Naive thymus-derived CD8-positive, alpha-beta T cell (primary cell): ENCODE data around the gene ABHD17A. TPM values are rescaled to one million over a fixed set of nuclear protein-coding genes. Genes with fewer than 3 reads are reported as not detected.
A peak's percentile ranks its signal among the peaks of the same experiment; 100 is the strongest.
"Not testable (repeated sequence)": the region's sequence is repeated elsewhere in the genome, so short reads cannot be mapped to it uniquely, and the experiment has no call there.

Experiments used
- ATAC-seq, 2 donors: fragments of 150-1000 bp; cut with Tn5 transposase in 1 of 2; sonication (Bioruptor Pico), chemical (Tn5 transposase) in 1 of 2; 1 replicate in 1 of 2; 2 replicates in 1 of 2; pipeline ENCODE4 v1.10.0; 2021; ENCODE audit warnings: mild to moderate bottlenecking in 2 of 2, moderate library complexity in 2 of 2
- POLR2A ChIA-PET: fragments of 350-600 bp; sonication (Branson Sonifier 250); formaldehyde crosslinking; loops from one replicate; lab custom pipeline; 2021; ENCODE audit warnings: antibody characterized with exemption; lab: Charles Lee
- DNase-seq, 10 donors: peaks; one replicate each; pipeline versions ENCODE4 v3.0.0 to v3.0.0-alpha.2; 2020 to 2022
- H3K27ac Mint-ChIP-seq, 10 donors: one replicate each; pipeline ENCODE4 v1.8.0; 2020 to 2022; ENCODE audit warnings: mild to moderate bottlenecking in 10 of 10, mixed read lengths in 10 of 10, moderate library complexity in 4 of 10, inconsistent platforms in 1 of 10
- H3K27me3 Mint-ChIP-seq, 5 donors: one replicate each; pipeline ENCODE4 v1.8.0; 2021 to 2022; ENCODE audit warnings: mixed read lengths in 5 of 5
- H3K36me3 Mint-ChIP-seq, 3 donors: one replicate each; pipeline ENCODE4 v1.8.0; 2020 to 2022; ENCODE audit warnings: mixed read lengths in 3 of 3, mild to moderate bottlenecking in 2 of 3, inconsistent platforms in 1 of 3
- H3K4me1 Mint-ChIP-seq, 4 donors: one replicate each; pipeline ENCODE4 v1.8.0; 2021 to 2022; ENCODE audit warnings: mixed read lengths in 4 of 4
- H3K4me3 Mint-ChIP-seq, 10 donors: one replicate each; pipeline ENCODE4 v1.8.0; 2020 to 2022; ENCODE audit warnings: mild to moderate bottlenecking in 10 of 10, mixed read lengths in 10 of 10, moderate library complexity in 6 of 10, inconsistent platforms in 1 of 10
- H3K9me3 Mint-ChIP-seq, 9 donors: one replicate each; pipeline ENCODE4 v1.8.0; 2020 to 2022; ENCODE audit warnings: mixed read lengths in 9 of 9, mild to moderate bottlenecking in 3 of 9, inconsistent platforms in 1 of 9, moderate library complexity in 1 of 9
- polyA plus RNA-seq, 3 donors: library from polyadenylated mRNA; unstranded; fragments of 300-500 nt; fragmentation: Illumina TruSeq; gene quantifications; one replicate each; pipeline ENCODE4 v1.2.3, GENCODE V29; 2021
- total RNA-seq, 8 experiments: library from RNA in 2 of 8; stranded (reverse) in 2 of 8; gene quantifications; one replicate each; pipeline ENCODE4 v1.2.3 and lab custom pipeline; 2021 to 2026

The ABHD17A gene
- total and polyA plus RNA-seq, 5 experiments from 2014 or later: 106 to 207 (median 153) TPM

- H3K4me1 Mint-ChIP-seq: peaks cover 22 to 40% (median 35%) of the 10 kb centered on the region in 4 donors
- not testable (repeated sequence) for H3K27ac Mint-ChIP-seq, DNase-seq, H3K9me3 Mint-ChIP-seq, H3K36me3 Mint-ChIP-seq, H3K4me3 Mint-ChIP-seq, ATAC-seq, H3K27me3 Mint-ChIP-seq
- POLR2A ChIA-PET: interaction anchor here (0.7 to 8.7 kb wide), 4 partner anchors 9 to 52 kb away, joined by 4 to 113 read pairs (median 8); no protein-coding TSS in a partner anchor
Measured at GRCh38 chr19:1886360-1886759, 1.1 kb upstream of the ABHD17A start.

DNA sequence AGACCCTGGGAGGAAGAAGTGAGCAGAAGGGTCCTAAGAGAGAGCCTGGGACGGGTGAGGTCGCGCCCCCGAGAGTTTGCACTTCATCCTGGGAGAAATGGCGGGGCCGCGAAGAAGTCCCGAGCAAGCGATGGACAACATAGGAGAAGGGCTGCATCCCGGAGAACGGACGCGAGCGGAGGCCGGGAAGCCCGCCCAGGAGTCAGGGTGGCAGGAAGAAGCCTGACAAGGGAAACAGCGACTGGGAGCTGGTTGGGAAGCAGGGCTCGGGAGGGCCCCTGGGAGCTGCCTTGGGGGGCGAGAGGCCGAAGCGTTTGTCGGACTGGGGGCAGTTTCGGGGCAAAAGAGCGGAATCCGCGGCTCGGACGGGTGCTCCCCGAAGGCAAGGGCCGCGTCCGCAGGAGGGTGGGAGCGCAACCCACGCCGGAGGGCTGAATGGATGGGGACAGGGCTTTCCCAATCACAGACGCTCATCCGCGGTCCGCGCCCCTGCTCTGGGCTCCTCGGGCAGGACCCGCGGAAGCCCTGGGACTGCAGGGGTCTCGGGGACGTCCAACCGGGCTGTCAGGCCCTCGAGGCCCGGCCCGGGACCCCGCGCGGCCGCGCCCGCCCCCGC, 469 bp downstream of the ABHD17A start:
- Mint-ChIP-seq H3K4me3 (peak overlapping the region; percentile 93 to 100 (median 99)), H3K27ac (peak overlapping the region; percentile 96 to 100 (median 100)), H3K4me1 (peaks cover 22 to 41% (median 35%) of the 10 kb centered on the region in 4 donors), H3K27me3 (no peaks in the 10 kb centered on the region), H3K9me3 (peaks cover 0 to 2% (median 0%) of the 10 kb centered on the region in 9 donors), H3K36me3 (peaks cover 3 to 7% (median 6%) of the 10 kb centered on the region in 3 donors)
- ATAC-seq: peak in 1 of 2 donors; percentile 3
- POLR2A ChIA-PET: interaction anchor here (0.6 to 8.7 kb wide), 11 partner anchors 8 to 616 kb away, joined by 3 to 113 read pairs (median 7); partner anchors contain the start of gene CIRBP
- DNase-seq: peak in 1 of 10 donors; percentile 37

GRCh38 chr19:1884291-1884718, 991 bp downstream of the ABHD17A start:
- ATAC-seq: peak; percentile 6 to 9
- H3K27ac Mint-ChIP-seq: peak overlapping the region; percentile 96 to 100 (median 100)
- peak in 4 of 10 donors; percentile 35 to 60 (median 46) for DNase-seq

DNA sequence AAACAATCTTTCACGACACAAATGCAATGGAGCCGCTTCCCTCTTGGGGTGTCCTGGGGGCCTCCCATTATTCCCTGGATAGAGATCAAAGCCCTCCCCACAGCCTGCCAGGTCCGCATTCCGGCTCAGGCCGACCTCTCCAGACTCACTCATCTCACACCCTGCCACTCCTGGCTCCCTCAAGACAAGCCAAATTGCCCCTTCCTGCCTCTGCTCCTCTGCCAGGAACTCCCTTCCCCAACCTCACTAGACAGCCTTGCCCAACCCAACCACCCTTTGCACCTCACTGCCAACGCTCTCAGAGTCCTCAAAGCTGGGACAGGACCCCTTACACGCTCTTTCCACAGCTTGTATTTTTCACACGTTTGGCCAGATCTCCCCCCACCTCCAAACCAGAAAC, 1.5 kb downstream of the ABHD17A start:
- Mint-ChIP-seq H3K4me3 (peak overlapping the region; percentile 93 to 100 (median 99)), H3K4me1 (peaks cover 22 to 42% (median 35%) of the 10 kb centered on the region in 4 donors), H3K9me3 (peaks cover 0 to 2% (median 0%) of the 10 kb centered on the region in 9 donors), H3K36me3 (peaks cover 3 to 7% (median 6%) of the 10 kb centered on the region in 3 donors), H3K27me3 (no peaks in the 10 kb centered on the region), H3K27ac (peak overlapping the region; percentile 96 to 100 (median 100))
- POLR2A ChIA-PET: interaction anchor here (2.0 to 8.7 kb wide), 7 partner anchors 7 to 58 kb away, joined by 6 to 113 read pairs (median 12); no protein-coding TSS in a partner anchor
- ATAC-seq: peak; percentile 3 to 4
- DNase-seq: peak in 1 of 10 donors; percentile 45

More at GRCh38 chr19:1884291-1884718, 991 bp downstream of the ABHD17A start:
- peaks cover 3 to 7% (median 6%) of the 10 kb centered on the region in 3 donors for H3K36me3 Mint-ChIP-seq
- peak overlapping the region; percentile 93 to 100 (median 99) for H3K4me3 Mint-ChIP-seq
- H3K9me3 Mint-ChIP-seq: peaks cover 0 to 2% (median 0%) of the 10 kb centered on the region in 9 donors
- peaks cover 22 to 42% (median 35%) of the 10 kb centered on the region in 4 donors for H3K4me1 Mint-ChIP-seq
- no peaks in the 10 kb centered on the region for H3K27me3 Mint-ChIP-seq
- POLR2A ChIA-PET: interaction anchor here (1.0 to 8.7 kb wide), 8 partner anchors 8 to 615 kb away, joined by 3 to 113 read pairs (median 10); partner anchors contain the start of gene CIRBP

DNA sequence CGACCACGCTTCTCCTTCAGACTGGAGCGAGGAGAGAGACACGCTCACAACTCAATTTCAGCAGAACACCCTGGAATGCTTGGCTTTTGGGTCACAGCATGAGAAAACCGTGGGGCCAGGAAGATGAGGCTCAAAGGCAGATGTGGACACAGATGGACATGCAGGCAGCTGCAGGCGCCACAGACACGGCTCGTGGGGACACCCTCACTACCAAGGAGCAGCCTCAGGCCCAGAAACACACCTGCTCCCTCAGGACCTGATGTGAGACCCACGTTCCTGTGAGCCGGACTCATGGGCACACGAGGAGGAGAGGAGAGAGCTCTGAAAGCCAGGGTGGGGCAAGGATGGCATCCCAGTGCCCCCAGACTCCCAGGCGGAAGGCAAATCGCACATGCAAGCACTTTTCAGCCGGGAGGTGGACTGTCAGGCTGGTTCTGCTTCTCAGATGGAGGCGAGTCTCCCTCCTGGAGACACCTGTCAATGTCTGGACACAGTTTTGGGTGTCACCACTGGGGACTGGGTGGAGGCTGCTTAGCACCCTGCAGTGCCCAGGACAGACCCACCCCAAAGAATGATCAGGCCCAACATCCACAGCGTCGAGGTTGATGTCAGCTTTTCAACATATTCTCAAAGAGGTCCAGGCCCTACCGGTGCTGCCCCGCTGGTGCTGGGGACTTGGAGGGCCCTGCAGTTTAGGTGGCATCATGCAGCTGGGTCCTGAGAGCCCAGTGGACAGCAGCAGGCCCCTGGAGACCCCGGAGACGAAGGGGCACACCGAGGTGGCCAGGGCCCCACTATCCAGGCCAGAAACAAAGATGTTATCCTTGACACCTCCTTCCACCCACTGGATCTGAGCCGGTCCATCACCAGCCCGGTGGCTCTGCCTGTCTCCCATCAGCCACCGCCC, 2.3 kb downstream of the ABHD17A start:
- Mint-ChIP-seq H3K9me3 (peaks cover 0 to 2% (median 0%) of the 10 kb centered on the region in 9 donors), H3K27ac (peak overlapping the region; percentile 96 to 100 (median 100)), H3K4me3 (peak overlapping the region; percentile 93 to 100 (median 99)), H3K36me3 (peaks cover 3 to 7% (median 6%) of the 10 kb centered on the region in 3 donors), H3K27me3 (no peaks in the 10 kb centered on the region), H3K4me1 (peaks cover 22 to 40% (median 35%) of the 10 kb centered on the region in 4 donors)
- POLR2A ChIA-PET: interaction anchor here (1.7 to 8.7 kb wide), 8 partner anchors 8 to 593 kb away, joined by 5 to 113 read pairs (median 9); partner anchors contain the start of gene GADD45B
- no peak for DNase-seq
- no peak for ATAC-seq

DNA sequence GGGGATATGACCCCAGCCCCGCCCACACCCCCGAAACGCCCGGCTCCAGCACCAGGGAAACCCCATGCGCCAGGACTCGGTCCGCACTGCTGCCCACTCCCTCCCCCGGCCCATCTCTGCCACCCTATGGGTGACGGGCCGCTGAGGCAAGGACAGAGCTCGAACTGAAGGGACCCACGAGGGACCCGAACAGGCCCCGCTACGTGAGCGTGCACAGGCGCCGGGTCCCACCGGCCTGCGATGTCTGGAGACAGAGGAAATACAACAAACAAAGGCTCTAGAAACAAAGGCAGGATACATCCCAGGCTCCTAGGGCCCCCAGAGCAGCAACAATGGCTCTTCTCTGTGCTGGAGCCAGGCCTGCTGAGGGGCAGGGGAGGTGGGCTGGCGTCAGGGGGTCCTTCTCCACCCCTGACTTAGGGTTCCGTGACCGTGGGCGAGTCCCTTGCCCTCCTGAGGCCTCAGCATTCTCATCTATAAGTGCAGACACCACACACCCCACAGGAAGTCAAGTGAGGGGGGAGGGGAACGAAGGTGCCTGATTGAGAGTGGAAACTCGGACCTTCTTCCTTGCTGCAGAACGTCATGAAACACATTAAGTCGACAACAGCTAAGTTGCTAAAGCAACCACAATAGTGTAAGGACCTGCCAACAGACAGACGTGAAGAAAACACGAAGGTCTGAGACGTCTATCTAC, 3.1 kb downstream of the ABHD17A start:
- peak; percentile 67 to 74 for ATAC-seq
- POLR2A ChIA-PET: interaction anchor here (0.6 to 8.7 kb wide), 9 partner anchors 13 to 594 kb away, joined by 3 to 113 read pairs (median 6); partner anchors contain the start of genes GADD45B and MOB3A

DNA sequence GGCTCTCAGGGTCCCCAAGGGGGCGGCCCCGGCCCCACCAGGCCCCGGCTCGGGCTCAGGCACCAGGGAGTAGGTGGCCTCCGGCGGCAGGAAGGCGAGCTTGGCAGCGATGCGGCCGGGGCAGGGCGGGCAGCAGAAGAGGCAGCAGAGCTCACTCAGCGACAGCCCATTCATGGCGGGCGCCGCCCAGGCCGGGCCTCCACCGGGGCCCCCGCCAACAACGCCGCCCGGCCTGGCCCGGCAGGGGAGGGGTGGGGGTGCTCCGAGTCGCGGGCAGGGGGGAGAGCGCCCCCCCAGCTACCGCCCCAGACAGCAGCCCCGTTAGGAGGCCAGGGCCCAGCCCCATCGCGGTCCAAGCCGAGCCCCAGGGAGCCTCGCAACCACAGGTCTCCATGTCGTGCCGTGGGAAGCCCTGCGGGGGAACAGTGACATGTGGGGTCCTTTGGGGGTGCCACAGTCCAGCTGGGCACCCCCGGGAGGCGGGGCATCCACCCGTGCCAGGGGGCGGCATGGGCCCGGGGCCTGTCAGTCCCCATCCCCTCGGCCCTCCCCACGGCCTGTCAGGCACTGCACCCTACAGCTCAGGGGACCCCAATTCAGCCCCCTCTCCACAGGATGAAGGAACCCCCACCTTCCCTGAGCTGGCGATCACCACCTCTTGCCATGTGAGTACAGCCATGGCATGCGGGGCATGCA, 3.8 kb downstream of the ABHD17A start:
- not testable (repeated sequence) for H3K9me3 Mint-ChIP-seq, DNase-seq, H3K36me3 Mint-ChIP-seq, H3K27me3 Mint-ChIP-seq
- H3K27ac Mint-ChIP-seq: peak overlapping the region; percentile 96 to 100 (median 100)
- POLR2A ChIA-PET: interaction anchor here (0.8 to 8.7 kb wide), 7 partner anchors 14 to 594 kb away, joined by 3 to 113 read pairs (median 8); partner anchors contain the start of genes GADD45B and MOB3A
- H3K4me1 Mint-ChIP-seq: peaks cover 22 to 36% (median 33%) of the 10 kb centered on the region in 4 donors
- peak overlapping the region; percentile 93 to 100 (median 99) for H3K4me3 Mint-ChIP-seq
- ATAC-seq: peak in 1 of 2 donors; percentile 3

More for the DNA sequence above, 3.1 kb downstream of the ABHD17A start:
- peak overlapping the region; percentile 93 to 100 (median 99) for H3K4me3 Mint-ChIP-seq
- H3K27me3 Mint-ChIP-seq: no peaks in the 10 kb centered on the region
- DNase-seq: peak in 9 of 10 donors; percentile 60 to 93 (median 87)
- peaks cover 22 to 35% (median 33%) of the 10 kb centered on the region in 4 donors for H3K4me1 Mint-ChIP-seq
- peak overlapping the region; percentile 96 to 100 (median 100) for H3K27ac Mint-ChIP-seq
- H3K36me3 Mint-ChIP-seq: peaks cover 3 to 7% (median 6%) of the 10 kb centered on the region in 3 donors
- H3K9me3 Mint-ChIP-seq: peaks cover 0 to 2% (median 0%) of the 10 kb centered on the region in 9 donors

GRCh38 chr19:1880611-1881392, 4.5 kb downstream of the ABHD17A start:
- POLR2A ChIA-PET: interaction anchor here (0.8 to 8.7 kb wide), 5 partner anchors 14 to 47 kb away, joined by 6 to 113 read pairs (median 9); no protein-coding TSS in a partner anchor
- DNase-seq (no peak), ATAC-seq (no peak)
- Mint-ChIP-seq H3K4me1 (peaks cover 25 to 40% (median 37%) of the 10 kb centered on the region in 4 donors), H3K9me3 (peaks cover 0 to 2% (median 0%) of the 10 kb centered on the region in 9 donors), H3K36me3 (peaks cover 3 to 7% (median 6%) of the 10 kb centered on the region in 3 donors), H3K4me3 (peak overlapping the region in 9 of 10 donors; percentile 28 to 68 (median 58)), H3K27me3 (no peaks in the 10 kb centered on the region), H3K27ac (peak overlapping the region in 8 of 10 donors; percentile 41 to 90 (median 81))

GRCh38 chr19:1879982-1880381, 5.3 kb downstream of the ABHD17A start:
- Mint-ChIP-seq H3K4me1 (peaks cover 25 to 44% (median 37%) of the 10 kb centered on the region in 4 donors), H3K4me3 (peak overlapping the region in 4 of 10 donors; percentile 30 to 63 (median 49)), H3K27ac (peak overlapping the region in 8 of 10 donors; percentile 41 to 90 (median 70))
- DNase-seq, H3K27me3 Mint-ChIP-seq, H3K36me3 Mint-ChIP-seq, H3K9me3 Mint-ChIP-seq, ATAC-seq: not testable (repeated sequence)
- POLR2A ChIA-PET: interaction anchor here (4.9 to 8.7 kb wide), 2 partner anchors 16 to 23 kb away, joined by 35 to 113 read pairs; no protein-coding TSS in a partner anchor

DNA sequence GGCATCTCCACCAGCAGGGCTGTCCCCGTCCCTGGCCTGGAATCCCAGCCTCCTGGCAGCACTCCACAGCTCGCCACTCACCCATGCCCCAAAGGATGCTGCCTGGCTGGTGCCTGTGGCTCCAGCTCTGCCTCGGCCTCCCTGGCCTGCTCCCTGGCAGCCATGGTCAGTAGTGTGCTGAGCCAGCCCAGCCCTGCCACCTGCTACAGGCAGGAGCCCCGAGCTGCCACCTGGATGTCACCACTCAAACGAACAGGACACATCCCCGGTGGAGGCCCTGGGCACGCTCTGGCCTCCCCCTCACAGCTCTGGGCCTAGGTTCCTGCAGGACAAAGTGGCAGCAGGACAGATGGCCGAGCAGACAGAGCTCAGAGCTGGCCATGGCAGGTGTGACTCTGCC, 6.7 kb downstream of the ABHD17A start:
- H3K36me3 Mint-ChIP-seq, H3K9me3 Mint-ChIP-seq, DNase-seq, POLR2A ChIA-PET, H3K27me3 Mint-ChIP-seq, ATAC-seq: not testable (repeated sequence)
- peak overlapping the region in 5 of 10 donors; percentile 29 to 58 (median 40) for H3K27ac Mint-ChIP-seq
- H3K4me1 Mint-ChIP-seq: peaks cover 22 to 46% (median 40%) of the 10 kb centered on the region in 4 donors
- H3K4me3 Mint-ChIP-seq: peak overlapping the region in 1 of 10 donors; percentile 41
